Skeletal muscle cell (primary cell): ENCODE data around the gene FREY1.
A peak's percentile ranks its signal among the peaks of the same experiment; 100 is the strongest.

Source experiments
- DNase-seq: peaks from one replicate; pipeline ENCODE4 v3.0.0-alpha.2; 2010; ENCODE audit warnings: low read depth
- H3K4me3 ChIP-seq: 2 replicates; pipeline ENCODE4 v1.5.1; 2011; ENCODE audit warnings: low read depth, mild to moderate bottlenecking, control low read depth, low read length, moderate library complexity

Gene FREY1

DNA sequence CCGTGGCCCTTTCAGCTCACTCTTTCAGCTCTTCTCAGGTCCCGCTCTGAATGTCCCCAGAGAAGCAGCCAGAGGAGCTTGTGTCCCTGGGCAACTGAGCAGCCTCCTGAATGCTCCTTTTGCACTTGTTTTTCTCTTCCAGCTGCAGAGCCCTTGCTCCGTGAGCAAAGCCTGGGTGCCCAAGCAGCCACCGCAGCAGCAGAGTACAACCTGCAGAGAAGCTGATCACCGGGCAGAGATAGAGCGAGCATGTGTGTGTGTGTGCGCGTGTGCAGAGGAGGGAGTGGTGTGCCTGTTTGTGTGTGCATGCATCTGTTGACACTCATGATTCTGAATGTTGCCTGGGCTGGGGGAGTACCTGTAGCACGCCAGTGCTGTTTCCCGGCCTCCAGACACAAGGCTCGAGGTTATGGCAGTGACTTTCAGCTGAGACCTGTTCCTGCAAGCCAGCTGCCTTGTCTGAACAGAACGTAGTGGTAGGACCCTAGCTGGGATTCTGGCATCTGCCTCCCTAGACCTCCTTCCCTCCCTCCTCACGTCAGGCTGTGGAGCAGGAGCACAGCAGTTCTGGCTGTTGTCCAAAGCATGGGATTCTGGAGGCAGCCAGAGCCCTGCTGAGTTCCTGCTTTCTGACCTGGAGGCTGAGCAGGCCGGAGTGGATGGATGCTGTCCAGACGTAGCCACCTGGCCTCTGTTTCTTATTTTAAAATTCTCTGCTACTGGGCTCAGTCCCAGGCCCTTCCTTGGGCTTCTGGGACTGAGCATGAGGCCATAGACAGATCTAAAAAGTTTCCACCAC is 26.1 kb downstream of the FREY1 start:
- no peak for DNase-seq
- H3K4me3 ChIP-seq = no peak overlapping the region

DNA sequence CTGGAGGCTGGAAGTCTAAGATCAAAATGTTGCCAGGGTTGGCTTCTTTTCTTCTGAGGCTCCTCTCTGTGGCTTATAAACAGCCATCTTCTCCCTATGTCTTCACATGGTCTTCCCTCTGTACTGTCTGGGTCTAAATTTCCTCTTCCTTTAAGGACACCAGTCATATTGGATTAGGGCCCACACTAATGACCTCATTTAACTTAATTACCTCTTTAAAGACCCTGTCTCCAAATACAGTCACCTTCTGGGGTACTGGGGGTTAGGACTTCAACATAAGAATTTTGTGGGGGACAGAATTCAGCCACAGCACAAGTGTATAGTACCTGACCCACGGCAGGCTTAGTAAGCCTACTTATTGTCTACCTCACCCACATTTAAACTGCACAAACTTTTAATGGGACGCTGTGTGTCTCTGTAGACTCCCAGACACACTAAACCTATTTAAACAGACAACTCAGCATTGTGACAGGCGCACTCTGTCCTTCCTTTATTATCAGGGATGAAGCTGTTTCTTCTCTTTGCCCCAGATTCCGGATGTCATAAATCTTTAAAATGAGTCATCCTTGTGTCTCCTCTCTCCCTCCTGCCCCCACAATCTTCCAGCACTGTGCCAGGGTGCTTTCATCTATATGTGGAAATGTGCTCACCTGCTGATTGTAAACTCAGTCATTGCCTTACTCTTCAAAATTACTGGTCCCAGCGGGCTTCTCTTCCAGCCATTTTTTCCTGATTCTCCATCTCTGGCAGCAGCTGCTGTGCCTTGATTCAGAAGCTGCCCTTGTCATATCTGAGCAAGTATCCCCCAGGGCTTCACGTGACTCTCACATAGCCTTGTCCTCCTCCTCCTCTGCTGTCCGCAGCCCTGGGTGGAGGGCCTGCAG is 27.0 kb downstream of the FREY1 start:
- no peak overlapping the region for H3K4me3 ChIP-seq
- no peak for DNase-seq

DNA sequence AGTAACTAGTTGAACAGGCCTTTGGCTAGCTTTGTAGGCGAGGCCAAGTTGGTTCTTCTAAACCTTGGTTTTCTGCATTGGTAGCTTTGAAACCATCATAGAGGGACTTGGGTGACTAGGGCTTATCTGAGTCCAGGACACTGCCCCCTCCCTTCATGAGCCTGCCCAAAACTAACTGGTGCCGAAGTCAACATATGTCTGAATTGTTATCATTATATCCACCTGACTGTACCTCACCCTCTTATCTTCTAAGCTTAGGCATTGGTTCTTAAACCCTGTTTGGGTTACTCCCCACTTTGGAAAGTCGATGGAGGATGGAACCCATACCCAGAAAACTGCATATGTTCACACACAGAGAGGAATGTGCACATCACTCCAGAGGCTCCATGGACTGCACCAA is 29.2 kb downstream of the FREY1 start:
- DNase-seq = no peak
- no peak overlapping the region for H3K4me3 ChIP-seq

DNA sequence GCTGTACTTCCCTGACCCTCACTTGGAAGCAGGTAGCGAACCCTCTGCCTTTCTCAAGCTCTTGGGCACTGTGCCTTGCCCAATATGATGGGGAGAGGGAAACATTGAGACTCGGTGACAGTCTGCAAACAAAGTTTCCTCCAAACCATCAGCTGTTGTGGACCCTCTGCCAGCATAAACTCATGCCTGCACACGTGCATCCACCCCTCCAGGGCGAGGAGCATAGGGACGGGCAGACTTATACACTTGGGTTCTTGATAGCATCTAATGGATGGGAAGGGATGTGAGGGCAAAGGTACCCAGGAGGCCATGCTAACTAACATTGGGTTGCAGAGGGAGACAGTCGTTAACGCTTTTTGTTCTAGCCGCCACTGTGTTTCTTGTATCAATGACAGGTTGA is 29.9 kb downstream of the FREY1 start:
- no peak overlapping the region for H3K4me3 ChIP-seq
- DNase-seq = no peak

DNA sequence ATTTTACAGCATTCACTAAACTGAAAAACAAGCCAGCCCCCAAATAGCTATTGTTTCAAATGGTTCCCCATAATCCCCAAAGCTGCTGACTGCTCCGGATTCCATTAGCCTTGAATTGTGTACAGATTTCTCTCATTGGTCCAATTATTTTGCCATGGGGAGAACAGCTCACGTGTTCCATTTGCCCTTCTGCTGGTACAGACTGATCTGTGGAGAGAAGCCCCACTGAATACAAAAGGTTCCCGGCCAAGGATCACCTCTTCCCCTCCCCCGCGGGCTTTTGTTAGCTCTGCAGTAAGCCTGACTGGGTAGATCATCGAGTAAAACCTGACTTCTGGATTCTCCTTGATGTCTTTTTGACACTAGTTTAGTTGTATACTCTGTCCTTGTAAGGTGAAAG is 30.7 kb downstream of the FREY1 start:
- no peak for DNase-seq
- H3K4me3 ChIP-seq = no peak overlapping the region

DNA sequence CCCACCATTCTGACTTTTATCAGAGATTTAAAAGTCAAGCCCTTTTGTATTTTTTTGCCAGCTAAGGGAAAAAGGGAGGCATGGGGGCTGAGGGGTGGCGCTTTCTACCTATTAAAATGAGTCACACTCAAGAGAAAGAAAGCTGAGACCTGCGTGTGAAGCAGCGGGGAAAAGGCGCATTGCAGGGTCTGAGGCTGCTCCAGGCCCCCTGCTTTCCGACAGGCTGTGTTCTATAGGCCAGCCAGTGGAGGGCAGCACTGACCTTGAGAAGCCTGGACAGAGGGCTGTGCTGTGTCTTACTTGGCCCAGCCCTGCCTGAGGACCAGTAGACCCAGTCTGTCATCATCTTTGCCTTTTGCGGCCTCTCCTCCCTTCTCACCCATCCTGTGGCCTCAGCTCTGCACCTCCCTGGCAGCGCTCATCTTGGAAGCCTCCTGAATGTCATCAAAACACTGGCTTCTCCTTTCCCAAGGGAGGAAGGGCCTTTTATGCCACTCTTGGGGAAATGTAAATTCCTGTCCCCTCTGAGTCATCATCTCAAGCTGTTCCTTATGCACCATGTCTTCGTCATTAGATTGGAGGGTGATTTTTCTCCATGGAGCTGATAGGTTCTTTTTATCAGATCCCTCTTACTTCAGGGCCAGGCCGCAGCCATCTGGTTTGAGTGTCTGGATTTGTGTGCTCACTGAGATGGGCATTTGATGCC is 34.3 kb downstream of the FREY1 start:
- DNase-seq = peak; percentile 41
- no peak overlapping the region for H3K4me3 ChIP-seq

DNA sequence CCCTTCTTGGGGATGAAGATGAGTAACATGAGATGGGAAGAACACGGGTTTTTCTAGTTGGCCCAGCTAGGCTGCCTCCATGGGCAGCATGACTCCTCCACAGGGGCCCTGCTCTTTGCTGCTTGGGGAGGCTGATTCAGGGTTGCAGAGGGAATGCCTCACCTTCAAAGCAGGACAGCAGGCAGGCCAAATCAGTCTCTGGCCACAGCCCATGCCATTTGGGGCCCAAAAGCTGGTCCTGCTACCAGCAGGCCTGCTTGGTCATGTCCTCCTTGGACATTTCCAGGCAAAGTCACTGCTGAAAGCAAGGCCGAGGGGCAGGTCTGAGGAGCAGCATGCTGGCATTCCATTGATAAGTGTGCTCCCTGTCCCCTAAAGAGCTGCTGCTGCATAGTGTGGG is 35.4 kb downstream of the FREY1 start:
- H3K4me3 ChIP-seq = no peak overlapping the region
- DNase-seq = no peak

DNA sequence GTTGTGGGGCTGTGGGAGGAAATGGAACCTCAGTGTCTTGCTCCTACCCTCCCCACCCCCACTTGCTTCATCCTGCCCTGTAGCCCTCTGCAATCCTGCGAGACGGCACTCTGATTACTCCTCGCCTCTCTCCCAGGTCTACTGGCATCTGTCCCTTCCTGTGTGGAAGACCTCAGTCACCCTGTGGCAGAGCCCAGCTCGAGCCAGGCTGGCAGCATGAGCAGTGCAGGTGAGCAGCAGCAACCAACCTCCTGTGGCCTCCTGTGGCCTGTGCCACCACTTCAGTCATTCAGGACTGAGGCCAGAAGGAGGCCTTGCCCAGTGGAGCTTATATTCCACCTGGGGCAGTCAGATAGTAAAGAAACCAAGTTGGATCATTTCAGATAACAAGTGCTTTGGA is 36.4 kb downstream of the FREY1 start:
- H3K4me3 ChIP-seq = no peak overlapping the region
- no peak for DNase-seq

DNA sequence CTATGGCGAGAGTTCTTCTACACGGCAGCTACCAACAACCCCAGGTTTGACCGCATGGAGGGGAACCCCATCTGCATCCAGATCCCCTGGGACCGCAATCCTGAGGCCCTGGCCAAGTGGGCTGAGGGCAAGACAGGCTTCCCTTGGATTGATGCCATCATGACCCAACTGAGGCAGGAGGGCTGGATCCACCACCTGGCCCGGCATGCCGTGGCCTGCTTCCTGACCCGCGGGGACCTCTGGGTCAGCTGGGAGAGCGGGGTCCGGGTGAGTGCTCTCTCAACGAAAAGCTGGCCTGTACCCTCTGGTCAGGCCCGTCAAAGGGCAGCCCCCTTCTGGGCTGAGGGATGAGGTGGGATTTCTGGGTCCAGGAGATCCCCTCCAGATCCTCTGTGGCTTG is 37.5 kb downstream of the FREY1 start:
- no peak for DNase-seq
- H3K4me3 ChIP-seq = no peak overlapping the region

DNA sequence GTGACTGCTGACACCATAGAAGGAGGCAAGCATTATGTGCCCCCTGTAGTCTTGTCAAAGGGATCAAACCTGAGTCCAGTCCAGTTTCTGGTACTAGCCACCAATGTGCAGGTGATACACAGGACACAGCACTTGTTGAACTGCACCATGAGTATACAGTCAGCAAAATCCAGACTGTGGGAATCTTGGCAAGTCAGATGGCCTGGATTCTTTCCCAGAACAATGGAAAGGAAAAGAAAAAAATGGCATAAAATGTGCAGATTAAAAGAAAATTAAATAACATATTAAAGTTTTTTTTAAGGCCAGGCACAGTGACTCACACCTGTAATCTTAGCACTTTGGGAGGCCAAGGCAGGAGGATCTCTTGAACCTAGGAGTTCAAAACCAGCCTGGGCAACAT is 43.0 kb downstream of the FREY1 start:
- no peak overlapping the region for H3K4me3 ChIP-seq
- DNase-seq = no peak

DNA sequence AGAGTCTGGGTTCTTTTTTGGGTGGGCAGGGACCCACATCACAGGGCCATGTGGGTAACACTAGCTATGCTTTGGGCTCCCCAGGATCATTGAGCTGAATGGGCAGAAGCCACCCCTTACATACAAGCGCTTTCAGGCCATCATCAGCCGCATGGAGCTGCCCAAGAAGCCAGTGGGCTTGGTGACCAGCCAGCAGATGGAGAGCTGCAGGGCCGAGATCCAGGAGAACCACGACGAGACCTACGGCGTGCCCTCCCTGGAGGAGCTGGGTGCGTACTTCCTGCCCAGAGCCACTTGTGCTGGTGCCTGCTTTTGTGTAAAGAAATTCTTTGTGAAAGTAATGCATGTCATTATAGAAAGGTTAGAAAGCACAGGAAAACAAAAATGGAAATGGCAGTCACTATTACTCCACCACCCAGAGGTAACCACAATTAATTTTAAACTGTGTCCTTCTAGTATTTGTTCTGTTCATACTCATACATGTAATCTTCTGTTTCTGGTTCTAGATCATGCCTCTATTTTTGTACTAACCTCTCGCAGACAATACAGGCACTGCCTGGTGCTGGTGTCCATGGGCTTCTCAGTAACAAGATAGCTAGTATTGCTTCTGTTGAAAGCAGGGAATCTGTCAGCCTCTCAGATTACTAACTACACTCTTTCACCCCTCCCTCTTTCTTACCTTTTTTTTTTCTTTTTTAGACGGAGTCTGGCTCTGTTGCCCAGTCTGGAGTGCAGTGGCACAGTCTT is 46.1 kb downstream of the FREY1 start:
- no peak for DNase-seq
- H3K4me3 ChIP-seq = no peak overlapping the region

DNA sequence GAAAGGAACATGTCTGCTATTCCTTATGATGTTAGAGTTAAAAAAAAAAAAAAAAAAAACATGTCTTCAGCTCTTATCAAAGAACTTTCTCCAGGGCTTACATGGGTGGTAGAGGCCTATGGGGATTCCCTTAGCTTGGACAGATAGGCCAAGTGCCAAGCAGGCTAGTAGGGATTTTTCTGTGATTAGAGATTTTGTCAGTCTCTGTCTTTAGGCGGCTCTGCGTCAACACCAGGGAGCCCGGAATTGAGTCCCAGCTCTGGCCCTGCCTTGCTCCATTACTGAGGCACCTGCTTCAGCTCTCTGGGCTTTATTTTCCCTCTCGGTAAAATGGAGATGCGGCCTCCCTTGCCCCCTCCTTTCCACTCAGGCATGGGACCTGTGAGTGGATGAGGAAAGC is 46.7 kb downstream of the FREY1 start:
- no peak for DNase-seq
- H3K4me3 ChIP-seq = no peak overlapping the region

DNA sequence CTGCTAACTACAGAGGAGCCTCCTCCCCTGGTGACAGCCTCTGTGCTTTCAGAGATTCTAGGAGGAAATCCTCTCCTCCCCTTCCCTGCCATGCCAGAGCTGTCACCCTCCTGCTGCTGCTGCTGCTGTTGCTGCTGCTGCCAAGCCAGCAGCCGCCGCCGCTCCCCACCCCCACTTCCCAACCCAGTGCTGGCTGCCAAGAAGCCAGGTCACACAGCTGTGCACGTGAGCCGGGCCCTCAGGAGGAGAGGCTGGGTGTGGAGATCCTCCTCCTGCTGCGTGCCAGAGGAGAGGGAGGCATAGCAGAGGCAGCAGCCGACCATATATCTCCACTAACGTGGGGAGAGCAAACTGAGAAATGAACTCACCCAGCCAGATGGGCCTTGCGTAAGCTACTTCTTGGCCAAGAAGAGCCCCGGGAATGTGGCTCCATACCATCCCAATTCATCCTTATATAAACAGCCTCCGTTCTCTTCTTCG is 47.4 kb downstream of the FREY1 start:
- peak; percentile 99 for DNase-seq

DNA sequence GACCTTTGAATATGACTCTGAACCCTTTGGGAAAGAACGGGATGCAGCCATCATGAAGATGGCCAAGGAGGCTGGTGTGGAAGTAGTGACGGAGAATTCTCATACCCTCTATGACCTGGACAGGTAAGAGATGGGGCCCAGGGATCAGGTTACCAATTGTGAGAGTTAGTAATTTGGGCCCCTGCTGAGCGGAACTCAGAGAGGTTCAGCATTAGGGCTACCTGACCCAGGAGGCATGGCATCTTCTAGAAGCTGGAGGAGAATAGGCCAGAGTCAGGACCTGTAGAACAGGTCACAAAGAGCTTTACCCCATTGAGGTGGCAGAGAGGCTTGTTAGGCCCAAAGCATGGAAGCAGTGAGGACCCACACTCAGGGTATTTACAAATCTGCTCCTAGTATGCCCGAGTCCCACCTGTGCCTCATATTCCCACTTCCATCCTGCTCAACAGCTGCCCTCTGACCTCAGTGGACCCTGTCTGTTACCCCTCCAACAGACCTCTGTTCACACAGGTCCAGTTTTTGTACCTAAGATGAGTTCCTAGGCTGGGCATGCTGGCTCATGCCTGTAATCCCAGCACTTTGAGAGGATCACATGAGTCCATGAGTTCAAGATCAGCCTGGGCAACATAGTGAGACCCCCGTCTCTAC is 48.2 kb downstream of the FREY1 start:
- H3K4me3 ChIP-seq = no peak overlapping the region
- no peak for DNase-seq

More for the DNA sequence above, 47.4 kb downstream of the FREY1 start:
- H3K4me3 ChIP-seq = no peak overlapping the region

DNA sequence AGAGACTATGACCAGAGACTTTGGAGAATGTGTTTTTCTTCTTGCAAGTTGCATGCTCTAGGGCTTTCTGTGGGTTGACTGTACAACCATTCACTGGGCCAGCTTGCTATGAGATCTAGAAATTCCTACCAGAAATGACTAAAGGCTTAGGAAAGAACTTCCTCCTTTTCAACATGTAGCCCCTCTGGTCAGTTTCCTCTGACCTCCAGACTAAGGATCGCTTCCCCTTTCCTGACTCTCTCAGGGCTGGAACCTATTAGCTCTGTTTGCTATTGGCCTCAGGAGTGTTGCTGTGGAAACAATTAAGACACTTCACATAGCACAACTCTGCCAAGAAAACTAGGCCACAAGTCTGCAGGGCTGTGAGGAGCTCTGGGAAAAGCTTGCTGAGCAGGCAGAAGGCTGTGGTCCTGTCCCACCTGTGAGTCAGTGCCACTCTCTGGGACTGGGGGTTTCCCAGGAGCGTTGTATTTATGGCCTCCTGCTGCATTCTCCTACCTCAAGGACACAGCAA is 49.1 kb downstream of the FREY1 start:
- H3K4me3 ChIP-seq = no peak overlapping the region
- peak; percentile 82 for DNase-seq
